ENCODE data around the gene P2RX6. TPM values are rescaled to one million over a fixed set of nuclear protein-coding genes. Genes with fewer than 3 reads are reported as not detected.

P2RX6 gene
- total RNA-seq, 2 experiments from 2014 or later = 0.22 to 0.25 TPM

GRCh38 chr22:20977019-20977418 is 37.9 kb upstream of the P2RX6 start:
- no peak for ATAC-seq
- Mint-ChIP-seq H3K27ac (no peak overlapping the region), H3K36me3 (ENCODE audit: low read depth) (no peaks in the 10 kb centered on the region), H3K27me3 (no peaks in the 10 kb centered on the region), H3K9me3 (peaks cover 4% of the 10 kb centered on the region), H3K4me1 (ENCODE audit: low read depth) (peaks cover 23% of the 10 kb centered on the region), H3K4me3 (no peak overlapping the region)
- ChIA-PET POLR2A (no interaction called here), CTCF (interaction anchor here (1.3 kb wide), 1 partner anchor 91 kb away, joined by 4 read pairs; no protein-coding TSS in a partner anchor)
- intact Hi-C loops (cut with micrococcal nuclease) = loop anchor here (10.0 kb wide), 1 partner anchor 52 kb away; no protein-coding TSS in a partner anchor
- DNase-seq = no peak
- TF ChIP-seq CTCF (IDR thresholded peaks at IDR 0.05) = no peak

- ChIA-PET CTCF (interaction anchor here (0.8 kb wide), 1 partner anchor 16 kb away, joined by 3 read pairs; no protein-coding TSS in a partner anchor), POLR2A (no interaction called here)
- H3K9me3 Mint-ChIP-seq = peaks cover 4% of the 10 kb centered on the region
- no peak overlapping the region for H3K27ac Mint-ChIP-seq
- H3K36me3 Mint-ChIP-seq (ENCODE audit: low read depth) = no peaks in the 10 kb centered on the region
- no peak for ATAC-seq
- H3K27me3 Mint-ChIP-seq = no peaks in the 10 kb centered on the region
- no peak overlapping the region for H3K4me3 Mint-ChIP-seq
- intact Hi-C loops (cut with micrococcal nuclease) = loop anchor here (10.0 kb wide), 1 partner anchor 53 kb away; no protein-coding TSS in a partner anchor
- H3K4me1 Mint-ChIP-seq (ENCODE audit: low read depth) = peaks cover 24% of the 10 kb centered on the region
- TF ChIP-seq CTCF (IDR thresholded peaks at IDR 0.05) = no peak
- DNase-seq = no peak
These were observed 37.3 kb upstream of the P2RX6 start for GRCh38 chr22:20977516-20978170.

GRCh38 chr22:20978419-20978818 is 36.5 kb upstream of the P2RX6 start:
- no peak overlapping the region for H3K27ac Mint-ChIP-seq
- CTCF ChIA-PET = interaction anchor here (0.8 kb wide), 1 partner anchor 17 kb away, joined by 3 read pairs; no protein-coding TSS in a partner anchor

GRCh38 chr22:20979243-20979809 is 35.6 kb upstream of the P2RX6 start:
- intact Hi-C loops (cut with micrococcal nuclease) = loop anchor here (10.0 kb wide), 1 partner anchor 55 kb away; no protein-coding TSS in a partner anchor
- peak overlapping the region; percentile 52 for H3K4me3 Mint-ChIP-seq
- peaks cover 39% of the 10 kb centered on the region for H3K4me1 Mint-ChIP-seq (ENCODE audit: low read depth)

More at GRCh38 chr22:20978419-20978818, 36.5 kb upstream of the P2RX6 start:
- H3K27me3 Mint-ChIP-seq = no peaks in the 10 kb centered on the region
- no peak overlapping the region for H3K4me3 Mint-ChIP-seq
- POLR2A ChIA-PET = interaction anchor here (5.2 kb wide), 1 partner anchor 23 kb away, joined by 51 read pairs; the partner anchor contains the start of gene THAP7
- H3K9me3 Mint-ChIP-seq = peaks cover 4% of the 10 kb centered on the region
- no peak for DNase-seq
- H3K4me1 Mint-ChIP-seq (ENCODE audit: low read depth) = peaks cover 31% of the 10 kb centered on the region
- no peak for ATAC-seq
- H3K36me3 Mint-ChIP-seq (ENCODE audit: low read depth) = no peaks in the 10 kb centered on the region
- no peak for TF ChIP-seq CTCF (IDR thresholded peaks at IDR 0.05)
- intact Hi-C loops (cut with micrococcal nuclease) = loop anchor here (10.0 kb wide), 1 partner anchor 54 kb away; no protein-coding TSS in a partner anchor

More at GRCh38 chr22:20979243-20979809, 35.6 kb upstream of the P2RX6 start:
- ChIA-PET POLR2A (interaction anchor here (5.2 kb wide), 1 partner anchor 22 kb away, joined by 51 read pairs; the partner anchor contains the start of gene THAP7), CTCF (interaction anchor here (0.6 to 4.2 kb wide), 3 partner anchors 18 to 62 kb away, joined by 3 to 13 read pairs (median 4); partner anchors contain the start of gene CRKL)
- ATAC-seq = peak; percentile 88
- Mint-ChIP-seq H3K36me3 (ENCODE audit: low read depth) (peaks cover 6% of the 10 kb centered on the region), H3K27ac (peak overlapping the region; percentile 57), H3K27me3 (no peaks in the 10 kb centered on the region), H3K9me3 (peaks cover 4% of the 10 kb centered on the region)
- no peak for TF ChIP-seq CTCF (IDR thresholded peaks at IDR 0.05)
- DNase-seq = peak; percentile 85

Measured in activated CD8-positive, alpha-beta T cell treated with anti-CD3 and anti-CD28 coated beads for 36 hours (primary cell).